ENCODE data around the gene NR2F2.

- no peak for TF ChIP-seq CTCF (IDR thresholded peaks at IDR 0.05 in 8 of 11, conservative IDR thresholded peaks at IDR 0.05 in 3 of 11)
- no peak for TF ChIP-seq POLR2A (IDR thresholded peaks at IDR 0.05)
These were observed 22.6 kb upstream of the NR2F2 start for GRCh38 chr15:96307856-96308394.

All from spleen (tissue), 7 donors.